RWPE2 (cell line): ENCODE measurements around the gene ANXA8L1.
"Not testable (repeated sequence)": the region's sequence is repeated elsewhere in the genome, so short reads cannot be mapped to it uniquely, and the experiment has no call there.

ENCODE experiments used
- ATAC-seq: fragments of 200-7000 bp; cut with Tn5 transposase; 3 replicates; pipeline ENCODE4 v1.9.1; 2021; ENCODE audit warnings: low read depth
- DNase-seq: peaks from one replicate; pipeline ENCODE4 v3.0.0-alpha.2; 2020; ENCODE audit warnings: low spot score
- H3K27ac ChIP-seq: fragments of 450-650 bp; 2 replicates; pipeline ENCODE4 v1.5.1; 2017; ENCODE audit warnings: mild to moderate bottlenecking; ENCODE audit not compliant: poor library complexity, severe bottlenecking
- H3K27me3 ChIP-seq: fragments of 250-450 bp; sonication (Bioruptor Pico); 2 replicates; pipeline ENCODE4 v1.5.1; 2021; ENCODE audit warnings: mild to moderate bottlenecking, moderate library complexity; ENCODE audit not compliant: insufficient read depth, poor library complexity, severe bottlenecking
- H3K36me3 ChIP-seq: fragments of 250-450 bp; sonication (Bioruptor Pico); 2 replicates; pipeline ENCODE4 v1.5.1; 2020; ENCODE audit warnings: low read depth, mild to moderate bottlenecking, moderate library complexity
- H3K4me1 ChIP-seq: fragments of 250-450 bp; sonication (Bioruptor Pico); 2 replicates; pipeline ENCODE4 v1.5.1; 2021; ENCODE audit warnings: mild to moderate bottlenecking, moderate library complexity; ENCODE audit not compliant: insufficient read depth, poor library complexity, severe bottlenecking
- H3K4me3 ChIP-seq: fragments of 250-450 bp; sonication (Bioruptor Pico); 2 replicates; pipeline ENCODE4 v1.5.1; 2021; ENCODE audit warnings: mild to moderate bottlenecking, moderate library complexity; ENCODE audit not compliant: severe bottlenecking
- H3K9me3 ChIP-seq: fragments of 250-450 bp; sonication (Bioruptor Pico); 2 replicates; pipeline ENCODE4 v1.5.1; 2021; ENCODE audit warnings: mild to moderate bottlenecking, moderate library complexity; ENCODE audit not compliant: severe bottlenecking

Gene ANXA8L1

DNA sequence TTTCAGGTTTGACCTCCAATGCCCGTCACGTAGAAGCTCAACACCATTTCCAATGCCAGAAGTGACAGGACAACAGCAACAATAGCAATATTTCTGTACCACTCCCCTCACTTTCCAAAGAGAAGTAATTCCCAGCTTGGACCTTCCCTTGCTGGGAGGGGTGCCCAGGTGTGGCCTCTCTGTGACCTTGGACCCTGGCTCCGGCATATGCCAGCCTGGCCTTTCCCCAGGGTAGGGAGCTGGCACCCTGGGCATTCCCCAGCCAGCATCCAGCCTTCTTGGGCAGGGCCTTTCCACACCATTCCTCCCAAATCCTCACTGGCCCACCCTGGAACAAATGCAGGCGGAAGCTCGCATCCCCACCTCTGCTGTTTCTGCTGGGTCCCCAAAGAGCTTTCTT is 37.1 kb downstream of the ANXA8L1 start:
- H3K4me1 ChIP-seq, DNase-seq, H3K9me3 ChIP-seq, H3K27me3 ChIP-seq, H3K4me3 ChIP-seq, H3K27ac ChIP-seq, H3K36me3 ChIP-seq: not testable (repeated sequence)
- 0 out of 3 replicates have a peak, but pooled peaks have one; percentile 17 for ATAC-seq

- not testable (repeated sequence) for DNase-seq, ATAC-seq
These were observed 39.7 kb downstream of the ANXA8L1 start for GRCh38 chr10:46415291-46415690.

GRCh38 chr10:46418283-46418682 is 42.7 kb downstream of the ANXA8L1 start:
- ATAC-seq, H3K27me3 ChIP-seq, DNase-seq, H3K9me3 ChIP-seq, H3K4me3 ChIP-seq, H3K27ac ChIP-seq, H3K36me3 ChIP-seq, H3K4me1 ChIP-seq: not testable (repeated sequence)

More at GRCh38 chr10:46415291-46415690, 39.7 kb downstream of the ANXA8L1 start:
- not testable (repeated sequence) for H3K4me3 ChIP-seq, H3K27ac ChIP-seq, H3K9me3 ChIP-seq, H3K27me3 ChIP-seq, H3K4me1 ChIP-seq, H3K36me3 ChIP-seq

GRCh38 chr10:46419570-46420379 is 44.2 kb downstream of the ANXA8L1 start:
- not testable (repeated sequence) for H3K27me3 ChIP-seq, H3K36me3 ChIP-seq, H3K9me3 ChIP-seq, H3K4me1 ChIP-seq, DNase-seq, ATAC-seq, H3K4me3 ChIP-seq, H3K27ac ChIP-seq

DNA sequence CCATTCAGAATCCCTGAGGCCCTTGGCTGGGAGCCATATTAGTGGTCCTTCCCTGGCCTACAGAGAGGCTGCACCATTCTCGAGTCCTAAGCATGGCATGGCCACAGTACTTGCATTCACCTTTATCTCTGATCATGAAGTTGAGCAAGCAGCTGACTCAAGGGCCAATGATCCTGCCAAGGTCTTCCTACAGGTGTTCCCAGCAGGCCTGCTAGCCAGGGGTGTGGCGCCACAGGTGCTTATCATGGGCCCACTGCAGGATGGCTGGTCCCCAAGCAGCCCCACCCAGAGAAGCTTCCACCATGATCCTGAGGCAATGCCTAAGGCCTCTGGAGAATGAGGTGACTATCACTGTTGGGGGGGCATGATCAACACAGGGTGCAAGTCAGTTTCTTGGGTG is 48.0 kb downstream of the ANXA8L1 start:
- H3K4me3 ChIP-seq, DNase-seq, H3K4me1 ChIP-seq, H3K36me3 ChIP-seq, H3K27ac ChIP-seq, H3K27me3 ChIP-seq, H3K9me3 ChIP-seq: not testable (repeated sequence)
- ATAC-seq: peak; percentile 28; the same call in 1 of the 3 replicates

- not testable (repeated sequence) for H3K4me3 ChIP-seq, H3K27me3 ChIP-seq, H3K27ac ChIP-seq, H3K9me3 ChIP-seq, H3K36me3 ChIP-seq, H3K4me1 ChIP-seq, DNase-seq
- ATAC-seq: peak; percentile 80
These were observed 65.4 kb downstream of the ANXA8L1 start for GRCh38 chr10:46440942-46441341.
